CD4-positive, alpha-beta T cell treated with Interleukin-12 subunit alpha and Interleukin-12 subunit beta, for 1 hour (primary cell): Measurements from ENCODE around the gene DDX31.
A peak's percentile ranks its signal among the peaks of the same experiment; 100 is the strongest.

Experiments used
- DNase-seq: peaks from one replicate; pipeline ENCODE4 v3.0.0-alpha.2; 2020

Gene DDX31

GRCh38 chr9:132671620-132672412 lies 2.0 kb upstream of the DDX31 start:
- DNase-seq: no peak

- peak; percentile 83 for DNase-seq
These were observed 941 bp upstream of the DDX31 start, which contains the start of gene GTF3C4 for GRCh38 chr9:132670457-132671391. TSS of gene GTF3C4 (plus strand) at chr9:132670464. CDS start at chr9:132670599, 135 bp downstream.

GRCh38 chr9:132669319-132669697 lies 475 bp downstream of the DDX31 start:
- DNase-seq: no peak

- no peak for DNase-seq
These were observed 5.9 kb downstream of the DDX31 start for GRCh38 chr9:132663851-132664250.

- no peak for DNase-seq
These were observed 6.7 kb downstream of the DDX31 start for GRCh38 chr9:132663117-132663516.

- no peak for DNase-seq
These were observed 7.4 kb downstream of the DDX31 start for GRCh38 chr9:132662152-132662945.

GRCh38 chr9:132656299-132656698 lies 13.5 kb downstream of the DDX31 start:
- DNase-seq: no peak

GRCh38 chr9:132651259-132651658 lies 18.5 kb downstream of the DDX31 start:
- DNase-seq: peak; percentile 12

GRCh38 chr9:132648685-132649084 lies 21.1 kb downstream of the DDX31 start:
- no peak for DNase-seq

- DNase-seq: no peak
These were observed 21.5 kb downstream of the DDX31 start for GRCh38 chr9:132648283-132648682.

- DNase-seq: no peak
These were observed 22.0 kb downstream of the DDX31 start for GRCh38 chr9:132647806-132648205.

GRCh38 chr9:132647355-132647754 lies 22.4 kb downstream of the DDX31 start:
- DNase-seq: no peak

- no peak for DNase-seq
These were observed 23.1 kb downstream of the DDX31 start for GRCh38 chr9:132646726-132647125.

GRCh38 chr9:132645711-132646110 lies 24.1 kb downstream of the DDX31 start:
- DNase-seq: no peak

- DNase-seq: no peak
These were observed 24.5 kb downstream of the DDX31 start for GRCh38 chr9:132645306-132645705.

GRCh38 chr9:132644251-132644650 lies 25.5 kb downstream of the DDX31 start:
- no peak for DNase-seq

- no peak for DNase-seq
These were observed 28.6 kb downstream of the DDX31 start for GRCh38 chr9:132641216-132641615.

GRCh38 chr9:132639322-132639721 lies 30.5 kb downstream of the DDX31 start:
- no peak for DNase-seq

- no peak for DNase-seq
These were observed 31.5 kb downstream of the DDX31 start for GRCh38 chr9:132638240-132638639.

- DNase-seq: no peak
These were observed 32.0 kb downstream of the DDX31 start for GRCh38 chr9:132637801-132638200.

- no peak for DNase-seq
These were observed 32.4 kb downstream of the DDX31 start for GRCh38 chr9:132637351-132637750.

- DNase-seq: no peak
These were observed 35.5 kb downstream of the DDX31 start for GRCh38 chr9:132634327-132634726.
